GM19240 (cell line): Measurements from ENCODE around the gene PPM1L.
"Not testable (repeated sequence)": the region's sequence is repeated elsewhere in the genome, so short reads cannot be mapped to it uniquely, and the experiment has no call there.

ENCODE experiments used
- DNase-seq: peaks from one replicate; pipeline ENCODE4 v3.0.0; 2011; ENCODE audit warnings: low spot score; ENCODE audit not compliant: insufficient read length

PPM1L gene

GRCh38 chr3:160982491-160982890, 226.5 kb downstream of the PPM1L start:
- no peak for DNase-seq

GRCh38 chr3:160983900-160984299, 227.9 kb downstream of the PPM1L start:
- not testable (repeated sequence) for DNase-seq

DNA sequence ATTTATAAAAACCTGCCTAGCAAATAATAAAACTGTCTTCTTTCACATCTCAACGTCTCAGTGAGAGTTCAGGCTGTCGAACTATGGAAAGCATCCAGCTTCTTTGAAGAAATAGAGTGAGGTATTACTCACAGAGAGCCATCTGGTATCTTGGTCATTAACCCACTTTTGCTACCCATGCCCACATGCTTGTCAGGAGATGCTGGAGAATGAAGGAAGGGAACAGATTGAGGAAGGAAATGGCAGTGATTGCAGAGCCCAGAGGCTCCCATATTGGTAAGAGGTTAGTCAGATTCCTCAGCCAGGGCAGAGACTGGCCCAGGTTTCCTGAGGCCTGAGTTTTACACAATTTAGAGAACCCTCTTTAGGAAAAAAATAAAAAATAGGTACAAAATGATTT, 230.0 kb downstream of the PPM1L start:
- DNase-seq = no peak

DNA sequence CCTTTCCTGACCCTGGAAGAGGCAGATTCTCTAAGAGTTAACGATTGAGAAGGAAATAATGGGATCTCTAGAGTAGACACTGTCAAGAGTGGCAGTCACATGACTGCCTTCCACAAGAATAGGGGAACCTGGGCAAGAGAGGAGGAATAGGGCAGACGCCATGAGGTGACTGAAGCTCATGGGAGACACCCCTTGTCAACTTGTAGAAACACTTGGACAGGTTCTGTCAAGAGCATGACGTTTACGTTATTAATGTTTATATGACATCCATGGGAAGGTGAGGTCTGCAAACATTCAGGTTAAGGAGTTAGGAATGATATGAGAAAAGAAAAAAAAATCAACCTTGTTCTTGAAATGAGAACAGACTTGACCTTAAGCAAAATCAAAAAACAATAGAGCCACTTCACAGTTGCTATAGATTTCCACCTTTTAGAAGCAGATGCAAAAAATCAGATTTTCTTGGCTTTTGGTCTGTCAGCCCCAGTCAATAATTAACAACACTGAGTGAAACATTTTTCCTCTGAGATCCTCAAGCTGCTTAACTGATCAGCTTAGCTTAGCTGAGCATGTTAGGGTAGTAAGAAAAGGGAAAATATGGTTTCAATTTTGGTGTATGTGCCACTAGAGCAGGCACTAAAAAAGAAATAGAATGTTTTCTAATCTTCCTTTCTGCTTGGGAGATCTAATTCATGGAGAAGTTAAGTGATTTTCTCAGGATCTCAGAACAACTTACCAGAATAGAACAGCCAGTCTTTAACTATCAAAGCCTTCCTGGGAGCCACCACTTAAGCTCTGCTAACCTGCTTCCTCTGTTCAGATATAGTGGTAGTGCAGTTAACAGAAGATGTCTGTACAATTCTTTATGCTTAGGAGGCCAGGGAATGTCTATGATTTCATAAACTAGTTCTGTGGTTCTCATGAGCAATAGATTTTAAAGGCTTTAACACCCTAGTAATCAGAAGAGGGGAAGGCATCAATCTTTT, 232.2 kb downstream of the PPM1L start:
- no peak for DNase-seq

DNA sequence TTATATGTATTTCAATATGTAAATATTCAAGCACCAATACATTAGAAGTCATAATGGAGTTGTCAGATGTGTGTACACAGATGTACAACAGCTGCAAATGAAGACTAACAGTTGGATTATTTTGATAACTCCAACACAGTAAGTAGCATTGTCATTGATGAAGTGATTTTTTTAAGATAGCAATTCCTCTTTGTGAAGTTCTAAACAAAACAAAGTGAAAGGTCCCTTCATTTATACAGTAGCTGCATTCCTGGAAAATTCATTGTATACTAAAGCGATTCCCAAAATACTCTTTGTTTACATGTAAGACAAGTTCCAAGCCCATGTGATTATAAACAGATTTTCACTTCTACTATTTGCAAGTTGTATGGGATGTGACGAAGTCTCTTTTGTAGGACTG, 234.4 kb downstream of the PPM1L start:
- DNase-seq = no peak

- no peak for DNase-seq
These were observed 236.7 kb downstream of the PPM1L start for GRCh38 chr3:160992712-160993111.

GRCh38 chr3:160996811-160997210, 240.8 kb downstream of the PPM1L start:
- no peak for DNase-seq

- DNase-seq = no peak
These were observed 242.6 kb downstream of the PPM1L start for GRCh38 chr3:160998581-160998980.

DNA sequence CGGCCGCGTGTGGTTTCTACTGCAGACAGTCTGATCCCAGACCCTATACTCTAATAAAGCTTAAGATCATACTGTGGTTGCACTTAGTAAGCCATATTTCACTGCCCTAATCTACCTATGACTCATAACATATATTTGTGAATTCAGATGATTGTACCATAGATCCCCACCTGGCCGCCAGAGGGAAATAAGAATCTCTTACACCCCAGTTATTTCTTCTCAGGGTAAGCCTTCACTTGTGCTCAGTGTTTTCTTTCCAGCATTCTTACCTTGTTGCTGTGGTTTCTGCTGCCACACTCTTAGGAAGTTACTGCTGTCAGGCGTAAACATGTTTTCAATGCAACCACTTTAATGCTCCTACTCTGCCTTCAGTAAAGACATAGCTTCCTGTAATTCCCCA, 243.2 kb downstream of the PPM1L start:
- no peak for DNase-seq

DNA sequence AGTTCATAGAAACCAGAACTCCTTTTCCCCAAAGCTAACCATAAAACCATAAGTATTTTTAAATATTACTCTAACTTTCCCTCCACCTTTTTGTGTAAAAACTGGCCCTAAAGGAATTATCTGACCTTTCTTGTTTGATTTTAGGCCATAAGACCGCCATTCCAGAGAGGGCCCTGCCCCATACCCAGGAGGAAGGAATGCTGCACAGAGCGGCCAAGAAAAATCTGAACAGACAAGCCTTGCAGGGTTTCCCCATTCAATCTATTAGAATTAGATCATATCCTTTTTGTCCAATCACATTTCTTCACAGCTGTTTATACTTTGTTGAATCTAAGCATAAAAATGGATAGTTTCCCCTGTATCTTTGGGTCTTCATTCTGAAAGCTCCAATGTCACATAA, 252.1 kb downstream of the PPM1L start:
- no peak for DNase-seq

- not testable (repeated sequence) for DNase-seq
These were observed 254.1 kb downstream of the PPM1L start for GRCh38 chr3:161010151-161010550.

DNA sequence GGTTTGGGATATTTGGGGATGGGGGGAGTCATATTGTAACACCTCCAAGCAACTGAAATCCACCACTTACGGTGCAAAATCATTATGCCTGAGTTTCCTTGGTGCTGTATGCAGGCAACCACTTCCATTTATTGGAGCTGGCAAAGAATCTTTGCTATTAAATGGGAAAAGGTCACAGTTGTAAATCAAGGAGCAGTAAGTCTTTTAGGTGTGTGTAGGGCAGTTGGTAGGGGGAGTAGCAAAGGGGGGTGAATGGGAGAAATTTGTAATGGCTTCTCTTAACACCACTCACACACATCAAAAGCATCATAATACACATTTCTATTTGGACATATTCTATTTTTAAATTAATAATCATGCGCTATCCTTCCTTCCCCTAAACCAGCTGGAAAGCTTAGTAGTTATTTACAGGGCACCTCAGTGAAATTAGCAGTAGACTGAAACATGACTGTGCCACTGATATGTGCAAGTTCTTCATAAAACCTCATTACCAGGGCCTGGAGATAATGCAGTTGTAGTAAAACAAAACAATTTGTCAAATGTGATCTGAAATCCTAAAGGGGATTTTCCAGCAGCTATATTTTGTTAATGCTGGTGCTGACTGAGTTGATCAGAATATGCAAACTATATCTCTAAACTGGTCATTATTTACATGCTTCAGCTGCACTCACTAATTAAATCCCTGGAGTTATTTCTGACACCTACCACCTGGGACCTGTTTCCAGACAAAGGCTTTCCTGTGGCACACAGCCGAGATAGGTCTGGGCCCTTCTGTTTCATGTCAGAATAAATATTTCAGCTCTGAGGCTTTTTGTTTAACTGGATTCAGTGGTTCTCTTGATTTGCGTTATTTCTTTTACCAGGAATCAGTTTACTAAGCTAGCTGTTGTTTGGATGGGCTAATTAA, 259.1 kb downstream of the PPM1L start:
- no peak for DNase-seq

- no peak for DNase-seq
These were observed 260.6 kb downstream of the PPM1L start for GRCh38 chr3:161016417-161017313.

GRCh38 chr3:161017971-161018370, 261.9 kb downstream of the PPM1L start:
- no peak for DNase-seq

- DNase-seq = no peak
These were observed 264.2 kb downstream of the PPM1L start for GRCh38 chr3:161020256-161020655.

- no peak for DNase-seq
These were observed 269.9 kb downstream of the PPM1L start for GRCh38 chr3:161025911-161026310.

DNA sequence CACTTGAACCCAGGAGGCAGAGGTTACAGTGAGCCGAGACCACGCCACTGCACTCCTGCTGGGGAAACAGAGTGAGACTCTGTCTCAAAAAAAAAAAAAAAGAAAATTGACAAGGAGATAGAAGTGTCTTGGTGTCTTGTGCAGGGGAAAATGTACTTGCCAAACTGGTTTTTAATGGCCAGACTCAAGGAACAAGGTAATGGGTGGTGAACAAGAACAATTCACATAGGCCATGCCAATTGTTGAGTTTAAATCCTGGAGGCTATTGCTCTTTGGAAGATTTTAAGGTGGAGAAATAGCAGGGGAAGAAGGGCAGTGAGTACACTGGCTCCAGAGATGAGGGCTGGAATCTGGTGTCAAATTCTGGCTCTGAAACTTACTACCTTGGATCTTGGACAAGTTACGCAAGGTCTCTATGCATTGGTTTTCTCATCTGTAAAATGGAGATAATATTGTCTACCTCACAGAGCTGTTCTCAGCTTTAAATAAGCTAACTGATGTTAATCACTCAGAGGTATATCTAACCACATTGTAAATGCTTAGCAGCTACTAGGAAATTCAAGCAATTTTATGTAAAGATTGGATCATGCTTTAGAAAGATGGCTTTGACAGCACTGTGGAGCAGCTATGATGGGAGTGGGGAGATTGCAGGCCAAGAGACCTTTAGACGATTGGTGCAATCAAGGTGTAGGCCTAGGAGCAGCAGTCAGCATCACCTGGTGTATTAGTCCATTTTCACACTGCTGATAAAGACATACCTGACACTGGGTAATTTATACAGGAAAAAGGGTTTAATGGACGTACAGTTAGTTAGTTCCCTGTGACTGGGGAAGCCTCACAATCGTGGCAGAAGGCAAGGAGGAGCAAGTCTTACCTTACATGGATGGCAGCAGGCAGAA, 270.8 kb downstream of the PPM1L start:
- DNase-seq = no peak

GRCh38 chr3:161028555-161029153, 272.6 kb downstream of the PPM1L start:
- DNase-seq = no peak

- DNase-seq = no peak
These were observed 275.1 kb downstream of the PPM1L start for GRCh38 chr3:161031134-161031533.
